ENCODE measurements around the gene PLCG1. TPM values are rescaled to one million over a fixed set of nuclear protein-coding genes. Genes with fewer than 3 reads are reported as not detected.

PLCG1 gene
- total and polyA plus RNA-seq, 4 donors = 2.0 to 30.4 (median 16.1) TPM

DNA sequence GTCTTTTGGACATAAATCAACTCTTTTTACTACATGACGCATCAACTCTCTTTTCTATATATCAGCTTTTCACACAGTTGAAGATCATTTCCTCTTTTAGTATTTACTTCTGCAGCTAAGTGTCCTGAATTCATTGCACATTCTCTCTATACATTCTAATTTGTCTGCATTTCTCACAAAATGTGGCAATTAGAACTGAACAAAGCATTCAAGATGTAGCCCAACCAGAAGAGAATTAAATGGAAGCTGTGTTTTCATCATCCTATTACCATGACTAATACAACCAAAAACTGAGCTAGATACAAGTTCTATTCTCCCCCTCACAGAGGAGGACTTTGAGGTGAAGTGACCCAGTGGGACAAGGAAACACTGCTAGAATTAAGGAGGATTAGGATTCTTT, 86.9 kb downstream of the PLCG1 start:
- Histone ChIP-seq H3K9ac (ENCODE audit: low read depth in 1 of 2, low read length in 2 of 2) (no peak overlapping the region), H3K4me3 (ENCODE audit: low read depth in 1 of 3, low read length in 3 of 3) (no peak overlapping the region), H3K27me3 (ENCODE audit: control insufficient read depth in 4 of 4, insufficient read depth in 4 of 4, low read length in 3 of 4) (no peaks in the 10 kb centered on the region), H3K9me3 (ENCODE audit: control insufficient read depth in 4 of 4, low read length in 3 of 4) (no peaks in the 10 kb centered on the region), H3K36me3 (ENCODE audit: control insufficient read depth in 4 of 4, insufficient read depth in 3 of 4, low read depth in 1 of 4, low read length in 3 of 4) (no peaks in the 10 kb centered on the region), H3K27ac (ENCODE audit: low read depth in 1 of 2, low read length in 2 of 2) (no peak overlapping the region), H3K4me1 (ENCODE audit: control insufficient read depth in 4 of 4, insufficient read depth in 4 of 4, low read length in 3 of 4) (no peaks in the 10 kb centered on the region)
- no peak for TF ChIP-seq FOXA1 (IDR thresholded peaks at IDR 0.05)
- TF ChIP-seq RAD21 (IDR thresholded peaks at IDR 0.05) = no peak
- TF ChIP-seq FOXA2 (IDR thresholded peaks at IDR 0.05) = no peak
- TF ChIP-seq, protein P1, sequence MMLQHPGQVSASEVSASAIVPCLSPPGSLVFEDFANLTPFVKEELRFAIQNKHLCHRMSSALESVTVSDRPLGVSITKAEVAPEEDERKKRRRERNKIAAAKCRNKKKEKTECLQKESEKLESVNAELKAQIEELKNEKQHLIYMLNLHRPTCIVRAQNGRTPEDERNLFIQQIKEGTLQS (IDR thresholded peaks at IDR 0.05) = no peak
- no peak for TF ChIP-seq HNF4G (IDR thresholded peaks at IDR 0.05)
- TF ChIP-seq HNF4A (conservative IDR thresholded peaks at IDR 0.05) = no peak
- TF ChIP-seq NR2F2 (IDR thresholded peaks at IDR 0.05) = no peak
- no peak for TF ChIP-seq RXRA (IDR thresholded peaks at IDR 0.05)
- no peak for TF ChIP-seq SP1 (IDR thresholded peaks at IDR 0.05)
- no peak for TF ChIP-seq EGR1 (IDR thresholded peaks at IDR 0.05; ENCODE audit: low read depth in 2 of 2)
- TF ChIP-seq, protein P2, sequence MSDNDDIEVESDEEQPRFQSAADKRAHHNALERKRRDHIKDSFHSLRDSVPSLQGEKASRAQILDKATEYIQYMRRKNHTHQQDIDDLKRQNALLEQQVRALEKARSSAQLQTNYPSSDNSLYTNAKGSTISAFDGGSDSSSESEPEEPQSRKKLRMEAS (IDR thresholded peaks at IDR 0.05) = no peak
- no peak for TF ChIP-seq CTCF (IDR thresholded peaks at IDR 0.05; ENCODE audit: low read depth, low read length, missing input control)
- TF ChIP-seq REST (IDR thresholded peaks at IDR 0.05) = no peak
- TF ChIP-seq GABPA (IDR thresholded peaks at IDR 0.05 in 1 of 2, conservative IDR thresholded peaks at IDR 0.05 in 1 of 2) = no peak
- TF ChIP-seq ZBTB33 (IDR thresholded peaks at IDR 0.05) = no peak
- TF ChIP-seq YY1 (IDR thresholded peaks at IDR 0.05) = no peak
- TF ChIP-seq JUND (IDR thresholded peaks at IDR 0.05) = no peak
- DNase-seq (ENCODE audit: low spot score) = no peak
- WGBS = 92% methylated on average over 1 of the region's 1 CpG

- DNase-seq (ENCODE audit: low spot score) = no peak
- H3K4me1 ChIP-seq (ENCODE audit: control insufficient read depth in 4 of 4, insufficient read depth in 4 of 4, low read length in 3 of 4) = no peaks in the 10 kb centered on the region
- H3K9ac ChIP-seq (ENCODE audit: low read depth in 1 of 2, low read length in 2 of 2) = no peak overlapping the region
- 86% methylated on average over 1 of the region's 1 CpG for WGBS
- no peak overlapping the region for H3K4me3 ChIP-seq (ENCODE audit: low read depth in 1 of 3, low read length in 3 of 3)
- H3K36me3 ChIP-seq (ENCODE audit: control insufficient read depth in 4 of 4, insufficient read depth in 3 of 4, low read depth in 1 of 4, low read length in 3 of 4) = no peaks in the 10 kb centered on the region
- H3K9me3 ChIP-seq (ENCODE audit: control insufficient read depth in 4 of 4, low read length in 3 of 4) = no peaks in the 10 kb centered on the region
- no peaks in the 10 kb centered on the region for H3K27me3 ChIP-seq (ENCODE audit: control insufficient read depth in 4 of 4, insufficient read depth in 4 of 4, low read length in 3 of 4)
- no peak overlapping the region for H3K27ac ChIP-seq (ENCODE audit: low read depth in 1 of 2, low read length in 2 of 2)
- TF ChIP-seq GABPA (IDR thresholded peaks at IDR 0.05 in 1 of 2, conservative IDR thresholded peaks at IDR 0.05 in 1 of 2) (no peak), FOXA2 (IDR thresholded peaks at IDR 0.05) (no peak), CTCF (IDR thresholded peaks at IDR 0.05; ENCODE audit: low read depth, low read length, missing input control) (no peak), ZBTB33 (IDR thresholded peaks at IDR 0.05) (no peak), HNF4G (IDR thresholded peaks at IDR 0.05) (no peak), RAD21 (IDR thresholded peaks at IDR 0.05) (no peak), RXRA (IDR thresholded peaks at IDR 0.05) (no peak), NR2F2 (IDR thresholded peaks at IDR 0.05) (no peak), SP1 (IDR thresholded peaks at IDR 0.05) (no peak), JUND (IDR thresholded peaks at IDR 0.05) (no peak)
- TF ChIP-seq, protein P1 (IDR thresholded peaks at IDR 0.05) = no peak
- TF ChIP-seq, protein P2 (IDR thresholded peaks at IDR 0.05) = no peak
Observed at GRCh38 chr20:41225091-41225490, 87.7 kb downstream of the PLCG1 start.

All from liver (tissue), 9 donors.